ENCODE results near the gene PAPPA2.

The PAPPA2 gene

DNA sequence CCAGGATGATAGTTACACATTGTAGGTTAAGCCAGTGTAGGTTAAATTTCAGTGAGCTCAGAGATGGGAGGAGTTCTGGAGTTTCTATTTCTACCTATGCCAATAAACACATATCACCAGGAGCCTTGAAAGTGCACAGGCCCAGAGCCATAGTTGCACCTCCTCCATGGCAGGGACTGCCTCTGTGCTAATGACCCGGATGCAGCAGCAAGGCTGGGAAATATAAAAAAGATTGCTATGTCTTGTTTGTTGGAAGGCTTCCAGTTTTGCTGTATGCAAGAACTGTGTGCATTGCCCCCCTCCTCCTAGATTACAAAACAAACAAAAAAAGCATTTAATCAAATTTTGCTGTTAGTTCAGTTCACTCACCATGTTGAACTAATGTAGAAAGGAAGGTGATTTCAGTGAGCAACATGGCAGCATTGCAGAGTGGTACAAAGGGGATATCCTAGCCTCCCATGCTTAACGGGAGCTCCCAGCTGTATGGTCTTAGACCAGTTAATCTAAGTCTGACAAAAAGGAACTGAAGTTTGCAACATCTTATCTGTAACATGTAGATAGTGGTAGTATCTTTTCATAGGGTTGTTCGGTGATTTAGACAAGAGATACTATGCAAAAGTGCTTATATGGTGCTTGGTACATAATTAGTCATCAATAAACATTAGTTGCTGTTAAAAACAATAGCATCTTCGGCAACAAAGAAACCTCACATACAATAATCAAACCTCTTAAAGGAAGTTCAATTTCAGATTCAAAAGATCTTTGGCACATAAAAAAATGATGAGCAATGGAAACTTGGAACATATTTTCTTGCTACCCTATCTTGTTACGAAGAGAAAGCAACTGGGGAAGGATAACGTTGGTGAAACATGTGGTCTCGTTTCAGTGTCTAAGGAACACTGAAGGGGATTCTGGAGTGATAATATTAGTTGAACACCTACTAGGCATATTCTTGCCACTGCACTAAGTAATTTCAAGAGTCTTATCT lies 392.1 kb downstream of the PAPPA2 start:
- DNase-seq (ENCODE audit: low read depth in 2 of 2), result no peak

DNA sequence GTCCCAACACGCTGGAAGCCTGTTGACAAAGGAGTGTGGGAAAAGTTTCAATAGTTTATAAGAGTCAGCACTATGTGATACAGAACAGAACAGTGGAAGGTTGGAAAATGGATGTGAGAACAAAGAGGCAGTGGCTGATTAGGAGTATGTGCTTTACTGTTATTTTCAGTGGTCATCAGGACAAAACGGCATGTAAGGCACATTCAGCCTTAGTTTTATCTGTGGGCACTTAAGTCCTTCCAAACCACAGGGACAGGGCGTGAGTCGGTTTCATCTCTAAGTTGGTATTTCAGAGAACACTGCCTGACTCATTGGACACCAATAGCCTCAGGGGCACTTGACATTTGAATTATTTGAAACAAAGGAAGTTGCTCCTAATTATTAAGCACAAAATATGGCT lies 394.7 kb downstream of the PAPPA2 start:
- DNase-seq (ENCODE audit: low read depth in 2 of 2), result no peak

DNA sequence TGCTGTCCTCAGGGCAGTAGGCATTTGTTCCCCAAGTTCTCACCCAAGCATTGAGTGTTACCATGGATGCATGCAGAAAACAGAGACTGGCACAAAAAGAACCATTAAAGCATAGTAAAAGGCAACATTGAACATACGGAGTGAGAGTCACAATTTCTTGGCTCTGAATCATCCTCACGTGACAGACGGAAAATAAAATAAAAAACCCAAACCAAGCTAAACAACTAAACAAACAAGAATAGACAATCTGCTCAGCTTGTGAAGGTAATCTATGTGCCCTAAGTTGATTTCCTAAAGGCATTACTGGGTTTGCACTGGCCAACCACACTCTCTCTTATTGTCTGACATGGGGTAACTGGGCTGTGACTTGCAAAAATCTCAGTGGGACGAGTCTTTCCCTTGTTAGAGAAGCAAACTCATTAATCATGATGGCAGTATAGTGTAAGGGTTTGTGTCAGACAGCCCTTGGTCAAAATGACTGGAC lies 395.5 kb downstream of the PAPPA2 start:
- DNase-seq (ENCODE audit: low read depth in 2 of 2), result no peak

DNA sequence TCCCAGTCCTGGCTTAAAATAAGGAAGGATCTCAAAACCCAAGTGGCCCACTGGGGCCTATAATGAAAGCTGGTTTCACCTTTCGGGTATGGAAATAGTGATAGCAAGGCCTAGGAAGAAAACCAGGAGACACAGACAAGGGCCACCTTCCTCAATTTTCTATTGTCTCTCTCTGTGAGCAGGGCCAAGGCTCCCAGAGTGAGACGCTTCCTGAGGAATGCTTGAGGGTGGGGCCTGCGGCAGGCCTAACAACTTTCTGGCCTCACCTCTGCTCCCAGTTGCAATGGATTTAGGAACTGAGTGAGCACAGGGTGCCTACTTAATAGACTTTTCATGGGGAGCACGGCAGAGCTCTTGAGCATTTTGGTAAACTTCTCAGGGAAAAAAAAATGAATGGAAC lies 400.6 kb downstream of the PAPPA2 start:
- DNase-seq (ENCODE audit: low read depth in 2 of 2), result no peak

DNA sequence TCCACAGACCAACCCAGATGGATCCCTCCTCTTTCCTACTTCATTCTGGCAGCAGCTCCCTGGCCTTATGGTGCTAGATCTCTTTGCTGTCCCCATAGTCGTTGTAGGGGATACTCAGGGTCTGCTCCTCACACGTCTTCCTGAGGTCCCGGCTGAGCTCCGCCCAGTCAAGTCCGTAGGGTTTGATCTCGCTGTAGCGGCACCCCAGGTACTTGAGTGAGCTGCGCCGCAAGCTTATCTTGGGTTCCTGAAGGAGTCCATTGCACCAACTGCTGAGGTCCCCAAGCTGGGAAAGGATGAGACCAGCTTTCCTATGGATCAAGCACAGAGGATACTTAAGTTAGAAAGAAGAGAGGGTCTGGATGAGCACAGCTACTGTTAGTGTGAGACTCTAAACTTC lies 401.2 kb downstream of the PAPPA2 start:
- DNase-seq (ENCODE audit: low read depth in 2 of 2), result no peak

DNA sequence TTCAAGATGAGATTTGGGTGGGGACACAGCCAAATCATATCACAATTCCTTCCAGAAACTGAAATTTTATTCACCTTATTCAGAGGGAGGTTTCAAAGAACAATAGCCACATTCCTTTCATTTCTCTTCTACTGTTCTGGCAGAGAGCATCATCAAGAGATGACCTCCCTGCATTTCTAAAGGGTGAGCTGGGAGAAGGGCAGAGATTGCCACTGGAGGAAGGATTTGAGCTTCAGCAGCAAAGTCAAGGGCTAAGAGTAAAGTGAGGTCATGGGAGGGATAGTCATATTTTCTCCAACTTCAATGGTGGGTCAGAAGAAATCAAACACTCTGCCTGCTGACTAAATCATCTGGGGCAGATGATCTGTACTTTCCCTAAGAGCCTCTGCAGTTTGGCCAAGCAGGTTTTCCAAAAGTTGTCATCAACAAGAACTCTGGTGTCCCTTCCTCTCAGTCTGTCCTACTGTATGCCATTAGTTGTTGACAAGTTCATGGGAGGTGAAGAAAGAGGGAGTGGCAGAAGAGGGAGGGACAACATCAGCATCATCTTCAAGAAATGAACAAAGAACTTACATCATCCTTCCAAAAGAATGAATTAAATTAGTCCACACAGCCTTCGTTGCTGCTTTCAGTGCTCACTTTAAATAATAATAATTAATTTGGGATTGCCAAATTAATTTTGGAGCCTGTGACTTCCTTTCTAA lies 403.2 kb downstream of the PAPPA2 start:
- DNase-seq (ENCODE audit: low read depth in 2 of 2), result no peak

DNA sequence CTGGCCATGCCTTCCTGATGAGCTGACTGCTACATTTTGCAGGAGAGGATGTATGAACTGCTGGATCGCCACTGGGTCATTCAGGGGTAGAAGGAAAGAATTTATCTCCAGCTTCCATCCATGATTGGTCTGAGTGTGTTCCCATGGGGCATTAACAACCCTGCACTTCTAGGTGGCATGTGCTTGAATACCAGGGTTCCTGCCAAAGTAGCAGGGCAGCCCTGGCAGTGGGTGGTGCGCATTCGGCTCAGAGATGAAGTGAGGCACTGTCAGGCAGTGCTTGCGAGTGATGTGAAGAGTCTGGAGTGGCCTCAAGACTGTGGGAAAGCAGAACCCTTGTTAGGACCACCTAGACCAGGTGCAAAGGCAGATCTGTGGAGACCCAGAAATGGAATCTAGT lies 406.6 kb downstream of the PAPPA2 start:
- DNase-seq (ENCODE audit: low read depth in 2 of 2), result no peak

DNA sequence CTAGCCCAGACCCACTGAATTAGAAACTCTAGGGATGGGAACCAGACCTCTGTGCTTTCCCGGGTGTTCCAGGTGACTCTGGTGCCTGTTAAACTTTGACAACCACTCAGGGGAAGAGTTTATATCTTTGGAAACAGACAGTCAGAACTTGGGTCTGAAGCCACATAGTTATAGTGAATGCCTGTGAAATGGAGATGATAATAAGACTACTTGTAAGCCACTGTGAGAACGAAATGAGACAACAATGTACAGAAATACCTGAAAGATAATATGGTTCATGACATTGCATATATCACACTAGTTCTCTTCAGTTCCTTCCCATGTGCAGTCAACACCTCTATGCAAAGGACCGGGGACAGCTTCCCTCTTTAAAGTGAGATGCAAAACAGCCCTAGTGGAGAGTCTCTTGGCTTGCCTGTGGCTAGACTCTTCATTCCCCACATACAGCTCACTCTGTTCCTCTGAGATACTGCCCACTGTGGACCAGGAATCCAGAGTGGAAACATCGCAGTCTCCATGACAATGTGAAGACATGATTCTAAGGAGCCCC lies 414.1 kb downstream of the PAPPA2 start:
- no peak for DNase-seq (ENCODE audit: low read depth in 2 of 2)

DNA sequence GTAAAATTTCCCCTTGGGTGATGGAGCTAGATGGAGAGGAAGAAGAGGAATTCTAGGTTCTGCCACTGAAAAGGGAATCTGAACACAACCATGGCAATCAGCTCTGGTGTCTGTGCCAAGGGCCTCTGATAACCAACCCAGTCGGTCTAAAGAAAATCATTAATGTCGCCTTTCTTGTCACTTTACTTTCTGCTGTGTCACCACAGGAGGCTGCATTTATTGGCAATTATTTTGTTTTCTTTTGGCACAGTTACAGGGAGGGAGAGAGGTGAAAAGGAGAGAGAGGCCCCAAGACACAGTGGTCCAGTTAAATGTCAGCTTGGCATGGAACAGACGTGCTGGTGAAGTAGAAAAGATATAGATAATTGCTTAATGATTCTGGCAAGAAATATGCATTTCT lies 414.6 kb downstream of the PAPPA2 start:
- DNase-seq (ENCODE audit: low read depth in 2 of 2), result no peak

DNA sequence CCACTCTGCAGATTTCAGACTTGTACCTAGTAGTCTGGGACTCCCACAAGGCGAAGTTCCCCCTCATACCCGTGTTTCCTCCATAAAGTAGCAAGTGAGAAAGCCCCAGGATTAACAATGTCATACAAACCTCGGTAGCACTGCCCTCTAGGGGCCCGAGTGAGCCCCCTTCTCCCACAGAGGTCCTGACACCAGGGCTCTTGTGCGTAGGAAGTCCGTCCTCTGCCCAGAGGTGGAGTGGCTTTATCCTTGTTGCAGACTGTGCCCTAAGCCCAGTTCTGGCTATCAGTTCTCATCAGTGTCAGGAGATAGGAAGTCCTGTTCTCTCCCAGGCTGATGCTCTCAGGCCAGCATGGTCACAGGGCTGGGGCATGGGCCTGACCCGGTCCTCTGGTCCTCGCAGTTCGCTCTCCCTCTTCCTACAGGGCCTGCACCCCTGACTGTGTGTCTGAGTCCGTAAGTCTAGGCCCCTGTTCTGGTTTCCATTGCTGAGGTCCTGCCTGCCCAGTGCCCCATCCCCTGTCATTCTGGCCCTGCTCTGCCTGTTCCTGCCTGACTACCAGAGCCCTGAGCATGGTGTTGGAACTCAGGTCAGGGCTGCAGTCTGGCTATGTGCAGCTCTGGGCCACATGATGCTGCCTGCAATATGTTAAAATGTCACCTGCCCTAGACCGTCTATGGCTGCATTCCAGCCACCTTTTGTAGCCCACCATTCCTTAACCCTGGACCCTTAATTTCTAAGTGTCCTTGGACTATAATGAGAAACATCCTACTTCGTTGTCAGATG lies 416.0 kb downstream of the PAPPA2 start:
- DNase-seq (ENCODE audit: low read depth in 2 of 2), result no peak

DNA sequence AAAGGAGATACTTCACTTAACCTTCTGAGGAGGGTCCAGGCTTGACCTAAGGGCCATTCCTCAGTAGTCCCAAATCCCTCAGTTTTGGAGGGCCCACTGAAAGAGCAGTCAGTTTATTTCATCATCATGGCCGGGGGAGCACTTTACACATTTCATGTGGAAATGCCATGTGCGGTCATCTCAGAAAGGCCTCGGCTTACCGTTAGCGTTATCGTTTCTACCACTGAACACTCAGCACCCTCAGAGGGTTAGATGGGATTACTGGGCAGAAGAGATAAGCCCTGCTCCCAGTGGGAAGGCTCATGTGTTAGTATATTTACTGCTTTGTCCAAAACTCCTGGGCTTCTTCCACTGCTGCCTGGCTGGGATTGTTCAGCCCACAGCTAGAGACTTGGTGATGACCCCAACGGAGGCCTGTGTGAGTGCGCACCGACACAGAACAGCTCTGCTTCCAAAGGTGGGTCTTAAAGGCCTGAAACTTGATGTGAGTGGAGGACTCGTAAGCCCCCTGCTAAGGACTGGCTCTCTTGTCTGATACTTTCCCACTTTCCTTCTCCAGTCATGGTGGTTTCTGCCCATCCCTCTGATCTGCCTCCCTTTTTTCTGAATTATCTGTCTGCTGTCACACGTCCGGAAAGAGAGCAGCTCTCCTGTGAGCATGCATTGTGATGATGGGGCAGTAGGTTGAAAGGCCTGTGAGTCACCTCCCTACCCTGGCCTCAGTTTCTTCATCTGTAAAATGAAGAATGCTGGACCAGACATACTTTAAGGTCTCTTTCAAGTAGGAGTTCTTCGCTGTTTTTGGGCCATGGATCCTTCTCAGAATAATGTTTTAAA lies 417.0 kb downstream of the PAPPA2 start:
- DNase-seq (ENCODE audit: low read depth in 2 of 2), result no peak

DNA sequence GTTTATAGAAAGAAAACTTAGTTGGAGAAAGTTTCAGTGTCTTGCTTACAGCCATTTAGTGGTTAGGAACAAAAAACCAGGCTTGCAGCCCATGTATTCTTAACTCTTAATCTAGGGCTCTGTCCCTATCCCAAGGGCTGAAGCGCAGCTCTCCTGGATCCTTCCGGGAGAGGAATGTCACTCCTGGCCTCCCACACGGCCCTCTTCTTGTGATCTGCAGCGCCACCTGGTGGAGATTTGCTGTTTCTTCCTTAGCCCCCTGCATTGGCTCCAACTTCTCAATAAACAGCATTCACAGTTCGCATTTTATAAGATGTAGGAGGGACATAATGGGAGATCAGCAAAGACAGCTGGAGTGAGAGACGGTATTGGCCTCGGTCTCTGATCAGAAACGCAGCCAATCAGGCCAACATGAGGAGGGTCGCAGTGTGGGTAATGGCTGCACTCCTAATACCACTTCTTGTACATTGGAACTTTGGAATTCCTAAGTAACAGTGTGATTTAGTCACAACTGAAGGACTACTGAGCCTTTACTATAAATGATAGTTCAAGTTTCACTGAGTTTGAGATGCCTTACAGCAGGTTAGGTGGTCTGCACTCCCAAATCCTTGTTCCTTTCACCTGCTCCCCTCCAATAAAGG lies 418.1 kb downstream of the PAPPA2 start:
- DNase-seq (ENCODE audit: low read depth in 2 of 2), result peak in 1 of 2 experiments; percentile 38

DNA sequence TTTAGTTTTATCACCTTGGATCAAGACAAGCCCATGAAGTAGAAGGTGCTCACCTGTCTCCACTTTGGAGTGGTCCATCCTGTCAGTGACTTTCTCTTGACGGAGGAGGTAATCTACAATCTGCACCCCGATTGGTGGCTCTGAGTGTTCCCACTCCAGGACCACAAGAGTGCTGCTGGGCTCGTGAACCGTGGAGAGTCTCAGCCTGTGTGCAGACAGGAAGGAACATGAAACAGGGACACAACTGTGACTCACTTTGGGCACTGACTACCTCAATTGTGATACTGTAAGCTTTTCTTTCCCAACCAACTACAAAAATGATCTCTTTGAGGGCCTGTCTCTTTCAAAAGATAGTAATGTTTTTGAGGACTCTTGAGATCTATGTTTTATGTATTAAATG lies 421.3 kb downstream of the PAPPA2 start:
- no peak for DNase-seq (ENCODE audit: low read depth in 2 of 2)

DNA sequence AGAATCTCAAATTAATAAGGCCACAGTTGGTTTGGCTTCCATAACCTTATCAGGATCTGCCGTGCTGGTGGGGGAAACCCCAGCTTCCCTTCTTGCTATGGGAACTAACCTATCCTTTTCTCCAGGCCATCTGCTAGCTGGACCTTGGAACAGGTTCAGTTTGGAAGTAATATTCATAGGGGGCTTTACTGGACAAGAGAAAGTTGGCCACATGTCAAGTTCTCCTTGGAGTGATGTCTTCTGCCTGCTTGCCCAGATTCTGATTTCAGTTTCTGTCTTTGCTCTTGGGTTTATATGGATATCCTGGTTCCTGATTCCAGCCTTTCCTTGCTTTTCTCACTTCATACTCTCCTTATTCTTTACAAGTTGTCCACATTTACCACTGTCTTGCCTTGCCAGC lies 421.9 kb downstream of the PAPPA2 start:
- DNase-seq (ENCODE audit: low read depth in 2 of 2), result no peak

DNA sequence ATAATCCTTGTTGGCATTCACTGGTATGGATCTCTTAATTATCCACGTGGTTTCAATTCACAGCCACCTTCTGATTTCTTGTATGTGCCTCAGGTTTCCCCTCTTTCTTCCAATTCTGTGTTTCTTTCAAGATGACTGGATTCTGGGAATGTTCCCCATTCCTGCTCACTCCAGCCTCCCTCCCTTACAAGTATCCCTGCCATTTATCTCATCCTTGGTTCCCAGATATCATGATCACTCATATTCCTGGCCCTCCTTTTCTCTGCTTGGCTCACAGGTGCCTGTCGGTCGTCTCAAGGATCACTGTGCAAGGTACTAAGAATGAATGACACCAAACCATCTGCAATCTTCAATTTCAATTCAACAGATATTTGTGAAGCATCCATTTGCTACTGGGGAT lies 422.4 kb downstream of the PAPPA2 start:
- no peak for DNase-seq (ENCODE audit: low read depth in 2 of 2)

DNA sequence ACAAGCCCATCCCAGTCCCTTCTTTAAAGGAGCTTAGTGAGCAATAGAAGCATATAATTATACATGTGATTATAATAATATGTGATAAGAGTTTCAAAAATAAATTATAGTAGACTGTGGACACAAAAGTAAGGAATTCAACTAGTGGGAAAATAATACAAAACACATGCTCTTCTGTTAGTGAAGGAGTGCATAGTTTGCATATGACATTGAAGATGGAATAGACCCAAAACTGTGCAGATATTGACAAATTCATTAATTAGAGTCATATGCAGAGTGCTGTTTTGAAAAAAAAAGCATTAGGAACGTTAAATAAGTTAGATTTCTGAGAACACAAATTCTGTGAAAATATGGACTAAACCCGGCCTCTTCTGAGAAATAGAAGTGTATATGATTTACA lies 422.8 kb downstream of the PAPPA2 start:
- no peak for DNase-seq (ENCODE audit: low read depth in 2 of 2)

DNA sequence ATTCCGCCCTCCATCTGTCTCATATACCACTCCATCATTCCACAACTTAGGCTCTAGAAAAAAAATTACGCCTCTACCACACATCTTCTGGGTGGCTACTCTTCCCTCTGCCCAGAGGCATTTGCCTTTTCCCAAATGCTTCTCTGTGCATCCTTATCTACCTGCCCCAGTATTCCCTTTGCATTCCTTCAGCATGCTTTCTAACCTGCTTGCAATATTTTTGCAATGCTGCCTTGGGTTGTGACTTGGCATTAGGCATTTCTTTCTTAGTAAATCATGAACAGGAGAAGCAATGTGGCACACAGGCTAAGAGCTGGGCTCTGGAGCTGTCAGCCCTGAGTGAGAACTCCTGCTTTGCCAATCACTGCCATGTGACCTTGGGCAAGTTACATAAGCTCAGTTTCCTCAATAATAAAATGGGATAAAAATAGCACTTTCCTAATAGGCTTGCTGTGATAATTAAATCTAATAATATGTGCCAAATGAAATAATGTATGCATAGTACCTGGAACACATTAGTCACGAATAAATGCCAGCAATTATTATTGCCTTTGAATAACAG lies 425.6 kb downstream of the PAPPA2 start:
- no peak for DNase-seq (ENCODE audit: low read depth in 2 of 2)

DNA sequence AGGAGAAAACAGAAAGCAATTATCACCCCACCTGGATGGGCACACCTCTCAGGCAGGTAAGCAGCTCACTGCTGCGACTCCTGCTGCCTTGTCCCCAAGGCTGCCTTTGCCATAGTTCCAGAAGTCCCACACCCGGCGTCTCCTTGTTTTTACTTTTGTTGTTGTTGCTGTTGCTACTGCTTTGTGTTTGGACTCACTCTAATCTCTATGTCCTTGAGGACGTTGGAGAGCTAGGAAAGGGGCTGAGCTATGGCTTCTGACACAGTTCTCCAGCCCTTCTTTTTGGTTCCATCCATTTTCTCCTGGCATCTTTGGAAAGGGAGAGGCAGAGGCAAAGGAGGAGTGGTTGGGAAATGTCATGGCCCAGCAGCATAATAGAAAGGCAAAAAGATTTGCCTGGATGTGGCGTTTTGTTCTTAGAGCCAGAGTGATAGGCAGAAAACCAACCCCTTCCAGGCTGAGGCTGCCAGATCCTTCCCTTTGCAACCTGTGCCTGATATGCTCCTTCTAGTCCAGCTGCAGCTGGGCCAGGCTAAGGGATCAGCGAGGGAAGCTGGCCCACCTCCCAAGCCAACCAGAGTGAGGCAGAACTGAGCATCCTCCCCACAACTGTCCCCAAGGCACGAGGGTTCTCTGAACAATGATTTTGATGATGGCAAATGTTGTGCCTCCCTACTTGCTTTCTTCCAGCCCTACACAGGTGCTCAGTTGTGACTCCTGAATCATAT lies 430.8 kb downstream of the PAPPA2 start:
- no peak for DNase-seq (ENCODE audit: low read depth in 2 of 2)

DNA sequence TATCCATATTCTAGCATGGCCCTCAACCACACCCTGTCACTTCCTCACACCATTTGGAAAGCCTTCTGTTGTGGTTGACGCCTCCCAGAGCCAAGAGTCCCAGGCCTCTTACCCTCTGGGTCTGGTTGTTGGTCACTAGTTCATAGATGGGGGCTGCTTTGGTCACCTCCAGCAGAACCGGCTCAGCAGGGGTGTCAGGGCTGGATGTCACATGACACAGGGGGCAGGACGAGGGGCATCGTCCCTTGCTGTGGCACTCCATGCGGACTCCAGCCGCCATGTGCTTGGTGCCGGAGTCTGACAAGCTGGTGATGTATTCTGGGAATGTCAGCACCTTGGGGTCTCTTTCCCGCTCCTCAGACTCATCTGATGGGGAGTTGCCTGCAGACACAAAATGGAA lies 431.5 kb downstream of the PAPPA2 start:
- DNase-seq (ENCODE audit: low read depth in 2 of 2), result no peak
